ENCODE data around the gene NLRP14.

The NLRP14 gene

GRCh38 chr11:7020183-7020917 lies at the start of gene NLRP14, which contains the start of gene ZNF214:
Gene NLRP14 (plus strand): TSS chr11:7020479. CDS start chr11:7038587, 18,108 bp downstream.
Gene ZNF214 (minus strand): TSS chr11:7020346. CDS start chr11:7002835, 17,511 bp downstream.
- DNase-seq (ENCODE audit: low read depth in 2 of 2, low spot score in 1 of 2), result no peak

- no peak for DNase-seq (ENCODE audit: low read depth in 2 of 2, low spot score in 1 of 2)
Observed at GRCh38 chr11:6979365-6979764, 40.9 kb upstream of the NLRP14 start.

- no peak for DNase-seq (ENCODE audit: low read depth in 2 of 2, low spot score in 1 of 2)
Observed at GRCh38 chr11:6986487-6986886, 33.8 kb upstream of the NLRP14 start.

- DNase-seq (ENCODE audit: low read depth in 2 of 2, low spot score in 1 of 2), result no peak
Observed at GRCh38 chr11:6988506-6988905, 31.8 kb upstream of the NLRP14 start.

- DNase-seq (ENCODE audit: low read depth in 2 of 2, low spot score in 1 of 2), result no peak
Observed at GRCh38 chr11:6991227-6991626, 29.1 kb upstream of the NLRP14 start.

GRCh38 chr11:6992026-6992425 lies 28.3 kb upstream of the NLRP14 start:
- no peak for DNase-seq (ENCODE audit: low read depth in 2 of 2, low spot score in 1 of 2)

- DNase-seq (ENCODE audit: low read depth in 2 of 2, low spot score in 1 of 2), result no peak
Observed at GRCh38 chr11:6992457-6993417, 27.5 kb upstream of the NLRP14 start.

- no peak for DNase-seq (ENCODE audit: low read depth in 2 of 2, low spot score in 1 of 2)
Observed at GRCh38 chr11:6995703-6996102, 24.6 kb upstream of the NLRP14 start.

- no peak for DNase-seq (ENCODE audit: low read depth in 2 of 2, low spot score in 1 of 2)
Observed at GRCh38 chr11:7004482-7004881, 15.8 kb upstream of the NLRP14 start.

GRCh38 chr11:7014118-7014517 lies 6.2 kb upstream of the NLRP14 start:
- DNase-seq (ENCODE audit: low read depth in 2 of 2, low spot score in 1 of 2), result no peak

- DNase-seq (ENCODE audit: low read depth in 2 of 2, low spot score in 1 of 2), result no peak
Observed at GRCh38 chr11:7016011-7016410, 4.3 kb upstream of the NLRP14 start.

GRCh38 chr11:7019500-7020182 lies 638 bp upstream of the NLRP14 start:
- no peak for DNase-seq (ENCODE audit: low read depth in 2 of 2, low spot score in 1 of 2)

GRCh38 chr11:7021318-7021717 lies 1.0 kb downstream of the NLRP14 start:
- DNase-seq (ENCODE audit: low read depth in 2 of 2, low spot score in 1 of 2), result no peak

- DNase-seq (ENCODE audit: low read depth in 2 of 2, low spot score in 1 of 2), result no peak
Observed at GRCh38 chr11:7028141-7028540, 7.9 kb downstream of the NLRP14 start.

- DNase-seq (ENCODE audit: low read depth in 2 of 2, low spot score in 1 of 2), result no peak
Observed at GRCh38 chr11:7030836-7031235, 10.6 kb downstream of the NLRP14 start.

GRCh38 chr11:7031471-7031871 lies 11.2 kb downstream of the NLRP14 start:
- DNase-seq (ENCODE audit: low read depth in 2 of 2, low spot score in 1 of 2), result no peak

GRCh38 chr11:7032692-7033091 lies 12.4 kb downstream of the NLRP14 start:
- no peak for DNase-seq (ENCODE audit: low read depth in 2 of 2, low spot score in 1 of 2)

GRCh38 chr11:7034019-7034418 lies 13.7 kb downstream of the NLRP14 start:
- no peak for DNase-seq (ENCODE audit: low read depth in 2 of 2, low spot score in 1 of 2)

- DNase-seq (ENCODE audit: low read depth in 2 of 2, low spot score in 1 of 2), result no peak
Observed at GRCh38 chr11:7046474-7047175, 26.3 kb downstream of the NLRP14 start.

- no peak for DNase-seq (ENCODE audit: low read depth in 2 of 2, low spot score in 1 of 2)
Observed at GRCh38 chr11:7050191-7050590, 29.9 kb downstream of the NLRP14 start.

Measured in stimulated activated CD8-positive, alpha-beta memory T cell treated with anti-CD3 and anti-CD28 coated beads, Interleukin-4, amount 100 ng/mL, for 1 hour (primary cell).